SKM-1 treated with dmso at 0.1 percent for 144 hours (cell line): ENCODE measurements around the gene SAMD10.
A peak's percentile ranks its signal among the peaks of the same experiment; 100 is the strongest.
"Not testable (repeated sequence)": the region's sequence is repeated elsewhere in the genome, so short reads cannot be mapped to it uniquely, and the experiment has no call there.

Experiments
- DNase-seq: peaks from one replicate; lab custom pipeline; 2025; ENCODE audit not compliant: unreplicated experiment; lab: John Stamatoyannopoulos, UW

SAMD10 gene

GRCh38 chr20:64003960-64004725 is 24.7 kb upstream of the SAMD10 start:
- DNase-seq = no peak

DNA sequence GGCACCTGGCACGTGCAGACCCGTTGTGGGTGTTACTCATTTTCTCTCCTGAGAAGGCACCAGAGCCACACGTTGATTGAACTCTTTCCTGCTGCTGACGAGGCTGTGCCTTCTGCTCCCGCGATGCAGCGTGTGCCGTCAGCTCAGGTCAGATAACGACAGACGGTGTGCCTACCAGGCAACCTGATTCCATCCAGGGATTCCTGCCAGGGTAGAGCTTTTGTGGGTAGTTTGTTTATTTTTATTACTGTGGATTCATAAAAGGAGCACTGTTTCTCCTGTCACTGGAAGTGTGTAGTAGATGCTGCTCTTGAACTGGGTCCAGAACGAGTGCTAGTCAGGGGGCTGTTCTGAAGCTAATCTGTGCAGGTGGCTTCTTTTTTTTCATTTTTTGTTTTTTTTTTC is 22.2 kb upstream of the SAMD10 start:
- DNase-seq = no peak

- DNase-seq = no peak
Measured at GRCh38 chr20:64000906-64001305, 21.5 kb upstream of the SAMD10 start.

GRCh38 chr20:63982937-63983336 is 3.5 kb upstream of the SAMD10 start:
- no peak for DNase-seq

DNA sequence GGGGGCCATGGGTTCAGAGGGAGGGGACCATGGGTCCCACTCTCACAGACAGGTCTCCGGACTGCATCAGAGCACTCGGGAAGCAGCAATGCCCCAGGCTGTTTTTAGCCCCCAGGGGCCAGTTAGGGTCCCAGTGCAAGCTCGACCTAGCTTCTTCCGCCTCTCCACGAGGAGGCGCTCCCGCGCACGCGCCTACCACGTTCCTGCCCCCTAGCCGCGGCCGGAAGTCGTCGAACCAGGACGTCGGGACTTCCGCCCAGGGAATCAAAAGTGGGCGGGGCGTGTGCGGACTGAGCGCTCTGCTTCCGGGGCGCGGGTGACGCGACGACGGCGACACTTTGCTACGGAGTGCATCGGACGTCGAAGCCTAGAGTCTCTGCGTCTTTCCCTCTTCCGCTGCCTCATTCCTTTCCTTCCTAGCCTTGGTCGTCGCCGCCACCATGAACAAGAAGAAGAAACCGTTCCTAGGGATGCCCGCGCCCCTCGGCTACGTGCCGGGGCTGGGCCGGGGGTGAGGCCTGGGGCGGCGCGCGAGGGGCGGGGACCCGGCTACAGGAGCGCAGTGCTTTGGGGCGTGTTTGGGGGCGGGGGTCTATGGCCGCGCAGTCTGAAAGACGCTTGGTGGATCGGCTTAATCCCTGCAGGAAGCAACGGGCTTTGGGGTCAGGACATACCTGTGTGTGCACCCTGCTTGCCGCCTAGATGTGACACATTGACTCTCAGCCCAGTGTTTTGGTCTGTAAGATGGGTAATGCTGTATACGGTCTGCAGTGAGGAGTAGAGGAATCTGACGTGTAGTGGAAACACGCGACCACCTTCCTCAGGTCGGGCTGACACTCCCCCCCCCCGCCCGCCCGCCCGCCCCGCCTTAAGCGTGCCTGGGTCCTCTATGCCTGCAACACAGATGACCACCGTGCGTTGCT is 1.6 kb upstream of the SAMD10 start, which contains the start of gene PRPF6:
PRPF6 (plus strand) TSS at position 327 of the 923 bp plus-strand sequence; CDS start at position 441, 114 bp downstream.
- peak; percentile 97 for DNase-seq

DNA sequence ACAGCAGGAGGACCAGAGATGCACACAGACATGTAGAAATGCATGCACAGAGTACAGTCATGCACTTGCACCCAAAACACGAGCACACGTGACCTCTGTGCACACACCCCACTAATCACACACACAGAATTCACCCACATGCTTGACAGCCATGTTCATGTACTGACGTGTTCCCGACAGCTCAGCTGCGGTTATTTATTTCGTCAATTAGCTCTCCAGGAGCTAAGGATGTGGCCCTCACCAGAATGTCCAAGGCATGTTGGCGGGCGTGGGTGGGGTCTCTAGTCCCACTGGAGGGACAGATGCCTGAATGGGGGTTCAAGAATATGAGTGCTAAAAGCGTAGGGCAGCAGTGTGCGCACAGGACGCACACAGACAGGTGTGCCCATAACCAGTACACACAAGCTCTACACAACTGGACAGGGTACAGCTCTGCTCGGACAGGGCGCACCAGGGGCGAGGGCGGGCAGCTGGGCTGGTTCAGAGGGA is 919 bp upstream of the SAMD10 start:
- no peak for DNase-seq

GRCh38 chr20:63979229-63979556 is 249 bp downstream of the SAMD10 start:
- no peak for DNase-seq

DNA sequence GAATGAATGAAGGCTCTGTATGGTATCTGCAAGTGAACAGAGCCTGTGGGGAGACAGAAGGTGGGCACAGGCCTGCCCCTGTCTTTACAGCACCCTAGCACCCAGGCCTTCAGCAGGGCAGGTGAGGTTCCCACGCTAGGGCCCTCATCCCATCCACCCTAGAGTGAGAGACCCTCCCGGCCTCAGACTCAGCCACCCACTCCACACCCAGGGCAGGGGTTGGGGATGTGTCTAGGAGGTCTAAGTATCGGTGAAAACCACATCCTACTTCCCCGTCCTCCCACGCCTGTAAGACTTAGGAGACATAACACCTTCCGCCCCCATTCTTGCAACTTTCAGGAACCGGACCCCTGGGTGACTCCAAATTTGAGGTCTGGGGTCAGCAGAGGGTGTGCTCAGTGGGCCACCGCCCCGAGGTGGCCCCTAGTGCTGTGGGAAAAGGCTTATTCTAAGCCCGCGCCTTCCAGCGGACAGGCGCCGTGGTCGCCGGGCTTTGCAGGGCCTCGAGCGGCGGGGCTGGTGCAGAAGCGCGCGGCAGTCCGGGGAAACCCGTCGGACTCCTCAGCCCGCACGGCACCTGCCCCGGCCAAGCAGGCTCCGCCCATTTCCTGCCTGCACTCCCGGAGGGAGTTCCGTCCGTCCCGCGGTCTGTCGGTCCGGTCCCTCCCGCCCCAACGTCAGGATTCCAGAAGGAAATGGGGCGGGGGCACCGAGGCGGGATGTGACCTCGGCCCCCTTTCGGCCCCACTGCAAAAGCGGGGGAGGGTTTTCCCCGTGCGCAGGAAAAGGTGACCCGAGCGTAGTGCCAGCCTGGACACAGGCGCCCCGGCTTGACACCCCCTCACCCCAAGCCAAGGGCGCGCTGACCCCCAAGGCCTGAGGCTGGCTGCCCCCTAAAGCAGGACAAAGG is 868 bp downstream of the SAMD10 start:
- peak; percentile 35 for DNase-seq

DNA sequence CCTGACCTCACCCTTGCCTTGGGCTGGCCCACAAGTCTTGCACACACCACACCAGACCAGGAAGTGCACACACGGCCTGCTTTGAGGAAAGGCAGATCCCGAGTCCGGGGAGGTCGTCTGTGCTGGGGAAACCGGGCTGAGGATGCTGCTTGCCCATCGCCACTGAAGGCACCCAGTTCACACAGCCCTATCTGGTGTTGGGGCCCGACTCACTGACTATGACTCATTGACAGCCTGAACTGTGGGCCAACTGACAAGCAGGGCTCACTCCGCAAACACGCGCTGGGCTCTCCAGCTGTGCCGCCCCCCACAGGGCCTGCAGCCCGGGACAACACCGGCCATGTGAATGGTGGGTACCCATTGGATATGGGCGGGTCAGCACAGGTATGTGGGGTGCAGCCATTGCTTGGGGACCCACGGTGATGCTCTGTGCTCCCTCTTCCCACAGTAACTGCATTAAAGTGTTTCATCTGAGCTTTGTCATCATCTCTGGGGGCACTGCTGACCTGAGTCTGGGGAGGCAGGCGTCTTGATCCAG is 1.6 kb downstream of the SAMD10 start:
- no peak for DNase-seq

DNA sequence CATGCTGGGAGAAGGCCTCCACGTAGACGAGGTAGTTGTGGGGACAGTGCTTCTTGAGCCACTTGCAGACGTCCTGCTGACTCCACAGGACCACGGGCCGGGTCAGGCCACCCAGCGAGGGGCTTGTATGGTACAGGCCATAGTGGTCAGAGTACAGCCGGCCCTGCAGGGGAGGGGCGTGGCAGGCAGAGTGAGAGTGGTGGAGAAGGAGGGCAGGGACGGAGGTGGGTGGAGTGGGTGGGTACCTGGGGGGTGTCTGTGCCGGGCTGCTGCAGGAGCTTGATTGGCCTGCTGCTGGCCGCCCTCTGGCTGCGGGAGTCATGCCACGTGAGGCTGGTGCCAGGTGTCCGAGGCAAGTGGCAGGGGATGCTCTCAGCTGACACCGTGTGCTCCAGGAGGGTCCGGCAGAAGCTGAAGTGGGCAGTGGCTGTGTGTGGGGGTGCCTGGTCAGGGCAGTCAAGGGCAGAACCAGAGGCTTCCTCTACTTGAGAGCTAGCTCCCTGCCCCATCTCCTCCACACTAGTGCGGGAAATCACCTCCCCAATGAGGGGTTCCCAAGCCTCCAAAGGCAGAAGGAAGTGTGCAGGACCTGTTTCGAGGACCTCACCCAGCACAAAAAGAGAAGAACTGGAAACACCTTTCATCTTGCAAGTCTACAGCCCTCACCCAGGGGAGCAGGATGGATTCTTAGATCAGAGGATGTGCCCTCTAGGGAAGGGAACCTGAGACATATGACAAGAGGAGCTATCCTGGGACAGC is 2.3 kb downstream of the SAMD10 start:
- no peak for DNase-seq

DNA sequence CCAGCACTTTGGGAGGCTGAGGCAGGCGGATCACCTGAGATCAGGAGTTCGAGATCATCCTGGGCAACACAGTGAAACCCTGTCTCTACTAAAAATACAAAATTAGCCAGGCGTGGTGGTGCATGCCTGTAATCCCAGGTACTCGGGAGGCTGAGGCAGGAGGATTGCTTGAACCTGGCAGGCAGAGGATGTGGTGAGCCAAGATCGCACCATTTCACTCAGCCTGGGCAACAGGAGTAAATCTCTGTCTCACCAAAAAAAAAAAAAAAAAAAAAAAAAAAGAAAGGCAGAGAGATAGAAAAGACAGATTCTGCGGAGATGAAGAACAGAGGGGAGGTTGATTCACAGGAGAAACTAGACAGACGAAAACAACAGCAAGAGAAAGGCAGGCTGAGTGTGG is 2.9 kb downstream of the SAMD10 start:
- not testable (repeated sequence) for DNase-seq

GRCh38 chr20:63974402-63975200 is 4.8 kb downstream of the SAMD10 start:
- no peak for DNase-seq

GRCh38 chr20:63973636-63974401 is 5.6 kb downstream of the SAMD10 start:
- DNase-seq = peak; percentile 51

- DNase-seq = no peak
Measured at GRCh38 chr20:63973160-63973479, 6.3 kb downstream of the SAMD10 start.

GRCh38 chr20:63972312-63973159 is 6.9 kb downstream of the SAMD10 start:
- no peak for DNase-seq

GRCh38 chr20:63971960-63972311 is 7.5 kb downstream of the SAMD10 start:
- not testable (repeated sequence) for DNase-seq

GRCh38 chr20:63970714-63971431 is 8.6 kb downstream of the SAMD10 start:
- DNase-seq = no peak
